8988T (cell line): ENCODE measurements around the gene PDIK1L.

Experiments
- DNase-seq: peaks from one replicate; pipeline ENCODE4 v3.0.0; 2011

PDIK1L gene

DNA sequence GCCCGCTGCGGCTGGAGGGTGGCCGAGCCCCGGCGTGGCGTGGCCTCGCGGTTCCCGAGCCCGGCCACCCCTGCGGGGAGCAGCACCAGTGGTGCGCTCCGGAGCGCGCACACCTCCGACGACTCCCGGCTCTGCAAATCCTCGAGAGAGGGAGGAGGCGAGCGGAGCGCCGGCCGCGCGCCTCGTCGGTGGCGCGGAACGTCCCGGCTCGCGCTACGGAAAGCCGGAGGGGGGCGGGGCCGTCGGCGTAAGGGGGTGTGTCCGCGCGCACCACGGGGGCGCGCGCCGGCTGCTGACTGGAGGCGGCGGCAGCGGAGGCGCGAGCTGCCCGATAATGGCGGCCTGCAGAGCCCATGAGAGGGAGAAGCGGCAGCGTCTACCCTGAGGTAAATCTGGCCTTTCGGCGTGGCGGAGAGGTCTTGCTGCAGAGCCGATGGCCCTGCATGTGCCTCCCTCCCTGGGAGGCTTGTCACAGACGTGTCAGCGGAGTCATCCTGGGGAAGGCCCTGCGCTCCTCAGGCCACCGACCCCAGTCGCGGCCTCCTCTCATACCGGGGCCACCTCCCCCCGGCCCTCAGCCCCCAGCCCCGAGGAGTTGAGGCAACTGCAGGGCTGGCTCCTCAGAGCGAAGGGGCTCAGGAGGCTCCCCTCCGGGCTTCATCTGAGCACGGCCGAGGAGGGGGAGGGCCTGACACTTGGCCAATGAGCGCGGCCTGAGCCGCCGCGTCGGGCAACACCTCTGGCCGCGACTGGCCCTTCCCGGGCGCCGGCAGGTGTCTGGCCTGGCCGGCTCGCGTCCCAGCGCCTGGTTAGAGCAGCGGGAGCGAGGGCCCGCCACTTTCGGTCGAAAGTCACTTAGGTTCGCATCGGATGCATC, at the start of gene PDIK1L:
Gene PDIK1L (plus strand): TSS at position 295 of the 877 bp plus-strand sequence. CDS start 2,485 bp downstream, outside the sequence.
- DNase-seq, result peak; percentile 67

DNA sequence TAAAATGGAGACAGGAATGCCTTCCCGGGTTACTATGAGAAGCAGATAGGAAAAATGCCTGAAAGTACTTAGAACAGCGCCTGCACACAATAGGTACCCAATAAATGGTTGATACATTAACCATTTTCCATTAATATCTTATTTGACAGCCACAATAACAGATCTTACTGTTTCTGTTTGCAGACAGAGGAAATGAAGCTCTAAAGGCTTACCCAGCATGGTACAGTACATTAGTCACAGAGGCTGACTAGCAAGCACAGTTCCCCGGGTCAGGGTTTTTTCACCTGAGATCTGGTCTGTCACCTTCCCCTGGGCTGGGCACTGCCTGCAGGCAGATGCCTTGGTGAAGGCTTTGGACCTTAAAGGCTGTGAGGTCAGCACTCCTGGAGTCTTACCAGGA, 47.1 kb upstream of the PDIK1L start:
- no peak for DNase-seq

DNA sequence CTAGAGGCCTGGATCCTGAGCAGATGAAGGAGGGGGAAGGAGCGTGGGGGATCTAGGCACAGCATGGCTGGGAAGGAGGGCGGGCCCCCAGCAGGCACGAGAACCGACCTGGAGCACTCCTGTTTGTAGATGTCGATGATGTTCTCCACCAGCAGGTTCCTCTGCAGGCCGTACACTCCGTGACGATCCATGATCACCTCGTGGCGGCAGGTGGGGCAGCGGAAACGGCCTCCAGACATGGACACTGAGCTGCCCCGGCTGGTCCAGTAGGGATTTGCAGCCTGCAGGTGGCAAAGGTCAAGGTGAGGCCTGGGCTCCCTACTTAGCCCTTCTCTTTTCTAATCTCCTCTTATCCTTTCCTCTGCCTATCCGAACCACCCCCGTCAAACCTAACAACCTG, 45.5 kb upstream of the PDIK1L start:
- DNase-seq, result no peak

DNA sequence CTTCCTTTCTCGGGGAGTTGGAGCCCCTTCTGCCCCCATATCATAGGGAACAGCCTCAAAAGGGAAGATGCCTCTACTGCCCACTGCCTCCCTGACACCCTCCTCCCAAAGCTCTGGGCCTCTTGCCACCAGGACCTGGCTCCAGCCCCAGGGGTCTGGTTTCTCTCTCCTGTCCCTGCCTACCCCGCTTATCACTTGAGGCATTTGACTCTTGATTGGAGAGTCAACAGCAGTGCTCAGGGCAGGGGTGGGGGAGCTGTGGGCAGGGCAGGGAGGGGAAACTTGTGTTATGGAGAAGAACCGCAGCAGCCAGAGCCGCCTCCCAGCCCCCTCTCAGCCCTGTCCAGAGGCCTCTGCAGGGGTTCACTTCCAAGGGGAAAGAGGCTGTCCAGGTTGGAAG, 44.8 kb upstream of the PDIK1L start:
- no peak for DNase-seq

DNA sequence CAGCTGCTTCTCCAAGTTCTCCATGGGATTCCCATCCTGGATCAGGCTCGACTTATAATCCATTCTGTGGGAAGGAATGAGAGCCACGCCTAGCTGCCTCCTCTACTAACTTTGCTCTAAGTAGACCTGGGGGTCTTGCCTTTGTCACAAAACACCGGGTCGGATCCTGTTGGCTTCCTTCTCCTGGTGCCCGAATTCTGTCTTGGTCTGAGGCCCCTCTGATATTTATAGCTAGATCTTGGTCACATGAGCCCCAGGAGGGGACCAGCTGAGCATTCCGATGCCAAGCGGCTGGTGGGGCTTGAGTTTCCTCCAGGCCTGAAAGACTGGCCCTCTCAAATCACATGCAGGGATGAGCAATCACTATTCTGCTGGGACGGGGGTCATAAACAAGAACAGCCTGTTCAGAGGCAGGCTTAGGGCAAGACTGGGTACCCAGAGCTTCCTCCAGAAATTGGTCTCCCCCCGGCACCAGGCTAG, 44.2 kb upstream of the PDIK1L start, which contains the start of gene TRIM63:
Gene TRIM63 (minus strand): TSS at position 199 of the 480 bp plus-strand sequence. CDS start 136 bp downstream, at position 63.
- DNase-seq, result no peak

DNA sequence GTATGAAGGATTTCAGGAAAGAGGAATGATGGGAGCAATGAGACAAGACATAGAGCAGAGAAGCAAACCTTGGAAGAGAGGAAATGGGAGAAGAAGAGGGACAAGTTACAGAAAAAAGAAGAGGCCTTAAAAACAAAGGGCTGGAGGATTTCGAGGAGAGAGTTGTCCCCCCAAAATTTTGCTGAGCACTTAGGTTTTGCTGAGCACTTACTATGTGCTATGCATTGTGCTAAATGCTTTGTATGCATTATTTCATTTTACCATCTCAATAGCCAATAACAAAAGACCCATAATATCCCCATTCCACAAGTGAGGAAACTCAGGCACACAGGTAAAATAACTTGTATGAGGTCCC, 41.7 kb upstream of the PDIK1L start:
- DNase-seq, result no peak

DNA sequence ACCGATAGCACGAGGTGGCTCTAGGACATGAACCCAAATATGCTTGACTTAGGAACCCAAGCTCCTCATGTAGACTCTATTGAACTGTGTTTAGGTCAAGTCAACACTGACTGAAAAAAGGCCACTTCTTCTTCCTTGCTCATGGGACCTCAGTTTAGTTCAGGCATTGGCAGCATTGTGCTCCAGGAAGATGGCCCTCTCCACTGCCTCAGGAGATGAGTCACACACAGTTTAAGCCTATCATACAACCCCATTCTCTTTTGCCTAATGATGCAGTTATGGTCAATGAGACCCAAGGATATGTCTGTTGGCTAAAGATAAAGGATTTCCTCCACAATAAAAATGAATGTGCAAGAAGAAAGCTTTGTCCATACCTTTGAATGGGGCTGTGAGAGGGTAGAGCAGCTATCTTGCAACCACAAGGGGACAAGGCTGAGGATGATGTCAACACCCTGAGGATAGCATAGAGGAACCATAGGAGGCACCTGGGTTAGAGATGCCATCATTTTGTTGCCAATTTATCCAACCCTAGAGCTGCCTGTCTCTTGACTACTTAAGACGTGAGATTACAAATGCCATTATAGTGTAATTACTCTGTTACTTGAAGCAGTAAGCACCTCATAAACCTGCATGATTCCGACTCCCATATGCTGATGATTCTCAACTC, 41.2 kb upstream of the PDIK1L start:
- DNase-seq, result no peak

DNA sequence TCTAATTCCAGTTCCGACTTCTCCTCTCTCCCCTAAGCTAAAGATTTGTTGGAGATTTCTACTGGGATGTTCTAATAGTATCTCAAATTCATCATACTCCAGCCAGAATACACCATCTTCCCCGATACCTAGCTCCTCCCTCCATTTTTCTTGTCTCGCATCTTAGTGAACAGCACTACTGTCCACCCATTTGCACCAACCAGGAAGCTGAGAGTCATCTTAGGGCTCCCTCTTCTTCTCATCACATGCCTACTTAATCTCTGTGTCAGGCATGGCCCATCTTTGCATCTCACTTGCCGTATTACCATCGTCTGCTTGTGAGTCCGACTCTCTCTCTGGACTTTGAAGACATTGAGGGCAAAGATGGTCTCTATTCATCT, 40.7 kb upstream of the PDIK1L start:
- no peak for DNase-seq

DNA sequence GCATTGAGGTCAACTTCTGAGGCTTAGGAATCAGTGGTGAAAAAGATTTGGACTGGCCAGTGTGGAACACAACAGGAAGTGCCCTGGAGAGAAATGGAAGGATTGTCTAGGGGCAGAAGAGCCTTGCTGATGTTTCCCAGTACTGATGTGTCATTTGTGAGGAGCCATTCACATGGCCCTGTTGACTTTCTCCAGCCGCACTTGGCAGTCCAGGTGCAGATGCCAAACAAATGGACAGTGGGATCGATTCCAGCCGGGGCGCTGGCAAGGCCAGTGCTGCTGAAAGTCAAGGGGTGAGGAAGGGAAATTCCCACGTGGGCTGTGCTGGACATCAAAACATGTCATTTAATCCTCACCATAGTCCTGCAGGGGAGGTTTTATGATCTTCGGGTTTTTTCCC, 39.3 kb upstream of the PDIK1L start:
- DNase-seq, result no peak

DNA sequence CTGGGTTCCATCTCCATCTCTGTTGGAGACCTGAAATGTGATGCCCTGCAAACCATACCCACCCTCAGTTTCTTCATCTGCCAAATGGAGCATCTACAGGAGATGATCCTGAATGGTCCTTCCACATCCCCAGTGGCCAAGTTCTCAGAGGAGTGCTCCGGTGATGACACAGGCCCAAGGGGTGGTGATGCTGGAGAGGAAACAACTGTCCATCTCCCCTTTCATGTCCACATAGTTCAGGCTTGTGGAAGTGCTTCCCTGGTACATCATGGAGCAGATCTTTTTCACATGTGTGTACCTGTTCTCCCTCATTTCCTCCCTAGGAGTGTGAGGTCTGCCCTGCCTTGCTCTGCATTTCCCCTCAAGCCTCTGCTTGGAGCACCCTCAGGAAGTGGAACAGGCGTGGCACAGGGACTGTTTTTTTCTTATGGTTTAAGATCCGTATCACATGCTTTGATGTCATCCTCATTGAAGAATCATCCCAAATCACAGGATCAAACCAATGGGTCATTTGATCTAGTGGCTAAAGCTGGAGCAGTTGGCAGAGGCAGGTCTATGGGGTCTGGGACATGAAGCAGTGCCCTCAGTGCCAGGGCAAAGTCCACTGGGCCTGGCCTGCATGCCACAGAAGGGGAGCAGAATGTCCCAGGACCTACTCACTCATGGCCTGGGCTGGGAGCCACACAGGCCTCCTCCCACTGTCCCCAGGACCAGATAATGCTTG, 36.0 kb upstream of the PDIK1L start:
- DNase-seq, result no peak

DNA sequence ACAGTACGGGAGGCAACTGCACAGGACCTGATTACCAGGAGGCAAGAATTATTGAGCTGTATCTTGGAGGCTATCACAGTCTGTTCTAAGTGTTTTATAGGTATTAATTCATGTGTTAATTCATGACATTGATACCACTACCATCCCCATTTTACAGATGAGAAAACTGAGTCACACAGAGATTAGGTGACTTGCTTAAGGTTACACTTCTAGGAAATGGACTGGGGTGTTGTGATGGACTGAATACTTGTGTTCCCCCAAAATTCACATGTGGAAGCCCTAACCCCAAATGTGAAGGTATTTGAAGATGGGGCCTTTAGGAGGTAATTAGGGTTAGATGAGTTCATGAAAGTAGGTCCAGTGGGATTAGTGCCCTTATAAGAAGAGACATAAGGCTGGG, 34.1 kb upstream of the PDIK1L start:
- no peak for DNase-seq

DNA sequence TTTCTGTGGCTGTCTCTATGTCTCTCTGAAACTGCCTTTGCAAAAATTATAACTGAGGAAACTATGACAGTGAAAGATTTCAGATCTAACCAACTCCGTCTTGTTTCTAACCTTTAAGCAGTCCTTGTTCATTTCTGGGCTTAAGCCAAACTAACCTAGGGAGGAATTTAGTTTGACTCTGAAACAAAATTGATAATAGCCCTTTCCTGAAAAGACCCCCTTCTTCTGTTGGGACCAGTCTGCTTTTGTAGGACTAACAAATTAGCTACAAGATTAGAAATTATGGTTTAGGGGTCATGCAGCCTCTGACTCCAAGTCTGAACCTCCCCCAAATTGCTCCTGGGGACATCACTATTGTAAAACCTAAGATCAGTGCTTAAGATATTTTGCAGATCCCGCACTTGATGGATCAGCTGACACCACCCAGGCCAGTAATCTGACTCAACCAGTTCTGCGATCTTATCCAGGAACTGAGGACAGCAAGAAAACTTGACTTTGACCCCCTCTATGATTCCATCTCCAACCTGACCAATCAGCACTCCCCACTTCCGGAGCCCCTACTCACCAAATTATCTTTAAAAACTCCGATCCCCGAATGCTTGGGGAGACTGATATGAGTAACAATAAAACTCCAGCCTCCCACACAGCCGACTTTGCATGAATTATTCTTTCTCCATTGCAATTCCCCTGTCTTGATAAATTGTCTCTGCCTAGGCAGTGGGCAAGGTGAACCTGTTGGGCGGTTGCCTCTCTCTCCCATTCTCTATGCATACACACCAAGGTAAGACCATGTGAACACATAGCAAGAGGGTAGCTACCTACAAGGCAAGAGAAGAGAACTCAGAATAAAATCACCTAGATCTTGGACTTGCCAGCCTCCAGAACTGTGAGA, 33.1 kb upstream of the PDIK1L start:
- no peak for DNase-seq

DNA sequence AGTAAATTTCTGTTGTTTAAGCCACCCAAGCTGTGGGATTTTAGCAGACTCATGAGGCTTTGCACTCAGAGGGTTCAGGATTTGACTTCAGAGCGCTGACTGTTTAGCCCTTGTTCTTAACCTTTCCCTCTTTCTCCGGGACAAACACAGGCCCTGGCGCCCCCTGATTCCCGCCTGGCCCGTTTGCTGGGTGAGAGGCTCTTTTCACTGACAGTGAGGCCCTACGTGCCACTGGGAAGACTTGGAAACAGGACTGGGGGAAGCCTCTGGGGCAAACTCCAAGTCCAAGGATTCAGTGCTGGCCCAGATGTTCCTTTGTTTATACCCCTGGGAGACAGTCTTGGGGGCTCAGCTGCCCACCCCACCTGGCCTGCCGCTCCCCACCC, 32.5 kb upstream of the PDIK1L start:
- DNase-seq, result no peak

DNA sequence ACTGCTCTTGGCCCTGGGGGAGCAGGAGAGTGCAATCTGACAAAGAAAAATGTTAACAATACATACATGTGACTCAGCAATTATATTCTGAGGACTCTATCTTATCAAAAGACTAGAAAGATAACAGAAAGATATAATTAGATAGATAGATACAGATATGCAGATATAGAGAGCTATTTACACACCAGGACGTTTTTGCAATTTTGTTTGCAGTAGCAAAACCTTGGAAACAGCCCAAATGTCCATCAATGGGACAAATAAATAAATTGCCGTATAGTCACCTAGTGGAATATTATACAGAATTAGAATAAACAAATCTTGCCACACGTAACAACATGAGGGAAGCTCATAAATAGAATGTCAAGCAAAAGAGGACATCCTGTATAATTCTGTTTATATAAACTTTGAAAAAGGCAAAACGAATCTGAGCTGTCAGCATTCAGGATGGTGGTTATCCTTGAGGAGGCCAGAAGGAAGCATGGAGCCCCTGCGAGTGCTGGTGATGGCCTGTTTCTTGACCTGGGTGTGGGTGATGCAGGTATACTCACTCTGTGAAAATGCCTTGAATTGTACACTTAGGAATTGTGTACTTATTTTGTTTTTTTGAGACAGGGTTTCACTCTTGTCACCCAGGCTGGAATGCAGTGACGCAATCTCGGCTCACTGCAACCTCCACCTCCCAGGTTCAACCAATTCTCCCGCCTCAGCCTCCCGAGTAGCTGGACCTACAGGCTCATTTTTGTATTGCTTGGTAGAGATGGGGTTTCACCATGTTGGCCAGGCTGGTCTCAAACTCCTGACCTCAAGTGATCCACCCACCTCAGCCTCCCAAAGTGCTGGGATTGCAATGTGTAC, 31.4 kb upstream of the PDIK1L start:
- no peak for DNase-seq

DNA sequence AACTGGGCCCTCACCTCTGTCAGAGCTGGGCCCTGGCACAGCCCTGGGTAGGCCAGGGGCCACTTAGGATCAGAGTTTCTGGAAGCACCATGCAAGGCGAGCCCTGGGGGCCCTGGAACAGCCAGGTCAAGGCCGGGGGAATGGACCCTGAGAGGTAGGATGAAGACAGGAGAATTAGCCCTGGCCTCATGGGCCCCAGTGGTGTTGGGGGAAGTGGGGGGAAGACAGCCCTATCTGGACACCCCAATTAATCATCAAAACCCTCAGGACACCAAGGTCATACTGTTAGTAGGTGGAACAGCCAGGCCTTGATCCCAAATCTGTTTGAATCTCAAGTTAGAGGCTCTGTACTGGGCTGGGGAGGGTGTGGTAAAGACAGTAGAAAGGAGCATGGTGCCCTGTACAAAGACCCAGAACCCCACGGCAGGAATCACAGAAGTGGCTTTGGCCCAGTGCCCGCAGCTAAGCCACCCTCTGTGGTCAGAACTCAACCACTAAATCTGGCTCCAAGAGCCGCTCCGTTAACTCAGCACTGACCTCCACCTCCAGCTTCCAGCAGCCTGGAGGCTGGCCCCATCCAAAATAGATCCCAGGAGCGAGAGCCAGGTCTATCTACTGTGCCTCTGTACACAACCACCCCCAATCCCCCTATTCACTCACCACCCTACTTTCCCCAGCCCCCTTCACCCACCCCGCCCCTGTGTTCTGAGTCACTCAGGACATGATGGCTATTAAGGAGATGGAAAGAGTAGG, 30.2 kb upstream of the PDIK1L start:
- no peak for DNase-seq

DNA sequence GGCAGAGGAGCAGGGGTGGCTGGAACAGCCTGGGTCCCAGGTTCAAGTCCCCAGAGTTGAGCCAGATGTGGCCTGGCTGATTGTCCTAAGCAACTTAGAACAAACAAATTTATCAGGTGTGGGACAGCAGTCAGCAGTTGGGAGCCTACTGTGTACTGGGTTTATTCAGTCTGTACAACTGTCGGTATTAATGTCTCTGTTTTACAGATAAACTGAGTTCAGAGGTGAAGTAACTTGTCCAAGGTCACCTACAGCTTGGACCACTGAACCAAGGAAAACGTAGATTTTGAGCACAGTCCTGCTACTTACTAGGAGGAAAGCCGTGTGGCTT, 29.6 kb upstream of the PDIK1L start:
- no peak for DNase-seq

DNA sequence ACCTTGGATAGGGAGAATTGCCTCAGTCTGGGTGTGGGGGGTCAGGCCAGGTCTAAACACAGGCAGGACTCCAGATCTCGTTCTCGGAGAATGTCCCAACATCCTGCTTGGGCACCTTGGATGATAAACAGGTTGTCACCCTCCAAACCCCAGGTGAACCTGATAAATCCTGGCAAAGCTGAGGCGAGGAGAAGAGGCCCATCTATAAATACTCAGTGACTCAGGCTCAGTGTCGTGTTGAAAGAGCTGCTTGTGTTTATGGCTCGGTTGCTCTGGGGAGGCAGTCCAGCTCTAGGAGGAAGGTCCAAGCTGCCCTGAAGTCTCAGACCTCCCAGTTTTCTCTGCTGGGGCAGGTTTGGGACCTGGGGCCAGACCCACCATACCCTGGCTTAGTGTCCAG, 28.4 kb upstream of the PDIK1L start:
- no peak for DNase-seq

DNA sequence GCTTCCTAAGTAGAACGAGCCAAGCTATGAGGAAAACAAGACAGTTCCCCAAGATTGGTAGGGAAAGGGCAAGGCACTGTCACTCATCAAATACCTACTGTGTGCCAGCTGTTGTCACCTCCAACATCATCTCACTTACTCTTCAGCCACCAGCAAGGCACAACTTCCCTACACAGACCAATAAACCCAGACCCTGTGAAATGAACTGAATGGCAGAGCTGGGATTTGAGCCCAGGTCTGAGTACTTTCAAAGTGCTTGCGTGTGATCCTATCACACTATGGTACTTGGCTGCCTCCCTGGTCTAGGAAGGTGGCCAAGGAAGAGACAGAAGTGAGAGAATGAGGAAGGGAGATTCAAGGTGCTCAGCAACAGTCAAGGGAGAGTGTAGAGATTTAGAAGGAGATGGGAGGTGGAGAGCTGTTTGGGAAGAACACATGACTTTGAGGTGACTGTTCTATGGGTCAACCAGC, 27.5 kb upstream of the PDIK1L start:
- DNase-seq, result no peak

DNA sequence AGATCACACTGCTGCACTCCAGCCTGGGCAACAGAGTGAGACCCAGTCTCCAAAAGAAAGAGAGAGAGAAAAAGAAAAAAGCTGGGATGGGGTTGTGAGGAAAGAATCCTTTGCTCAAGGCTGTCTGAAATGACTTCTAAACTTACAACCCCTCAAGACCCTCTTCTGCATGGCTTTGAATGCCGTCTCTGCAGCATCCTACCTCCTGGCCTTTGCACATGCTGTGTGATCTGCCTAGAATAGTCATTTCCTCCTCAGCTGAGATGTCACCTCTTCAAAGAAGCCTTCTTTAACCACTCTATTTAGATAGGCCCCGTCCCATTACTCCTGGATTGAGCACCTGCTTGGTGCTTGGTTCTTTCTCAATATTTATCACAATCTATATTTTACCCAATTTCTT, 26.8 kb upstream of the PDIK1L start:
- DNase-seq, result no peak

DNA sequence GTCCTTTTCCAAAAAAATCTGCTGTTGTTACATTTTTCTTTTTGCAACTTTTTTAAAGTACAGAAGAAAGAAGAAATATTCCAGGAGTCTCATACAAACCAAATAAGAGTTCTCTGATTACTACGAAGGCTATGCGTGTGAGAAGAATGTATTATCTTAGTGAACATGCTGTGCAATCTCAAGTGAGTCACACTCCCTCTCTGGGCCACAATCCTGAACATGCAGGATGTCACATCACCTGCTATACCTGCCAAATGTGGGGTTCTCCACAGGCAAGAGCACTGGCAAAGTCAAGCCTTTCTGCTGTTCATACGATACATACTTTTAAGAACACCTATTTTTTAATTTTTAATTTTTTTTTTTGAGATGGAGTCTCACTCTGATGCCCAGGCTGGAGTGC, 22.5 kb upstream of the PDIK1L start:
- no peak for DNase-seq

DNA sequence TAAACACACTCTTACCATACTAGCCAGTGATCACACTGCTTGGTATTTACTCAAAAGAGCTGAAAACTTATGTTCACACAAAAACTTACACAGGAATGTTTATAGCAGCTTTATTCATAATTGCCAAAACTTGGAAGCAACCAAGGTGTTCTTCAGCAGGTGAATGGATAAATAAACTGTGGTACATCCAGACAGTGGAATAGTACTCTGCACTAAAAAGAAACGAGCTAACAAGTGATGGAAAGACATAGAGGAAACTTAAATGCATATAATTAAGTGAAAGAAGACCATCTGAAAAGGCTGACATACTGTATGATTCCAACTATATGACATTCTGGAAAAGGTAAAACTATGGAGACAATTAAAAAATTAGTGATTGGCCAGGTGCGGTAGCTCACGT, 20.7 kb upstream of the PDIK1L start:
- DNase-seq, result no peak
